ENCODE data around the gene FBXO34. TPM values are rescaled to one million over a fixed set of nuclear protein-coding genes. Genes with fewer than 3 reads are reported as not detected.
A peak's percentile ranks its signal among the peaks of the same experiment; 100 is the strongest.

Gene FBXO34
- polyA plus RNA-seq, 1 experiment: 30.9 TPM

DNA sequence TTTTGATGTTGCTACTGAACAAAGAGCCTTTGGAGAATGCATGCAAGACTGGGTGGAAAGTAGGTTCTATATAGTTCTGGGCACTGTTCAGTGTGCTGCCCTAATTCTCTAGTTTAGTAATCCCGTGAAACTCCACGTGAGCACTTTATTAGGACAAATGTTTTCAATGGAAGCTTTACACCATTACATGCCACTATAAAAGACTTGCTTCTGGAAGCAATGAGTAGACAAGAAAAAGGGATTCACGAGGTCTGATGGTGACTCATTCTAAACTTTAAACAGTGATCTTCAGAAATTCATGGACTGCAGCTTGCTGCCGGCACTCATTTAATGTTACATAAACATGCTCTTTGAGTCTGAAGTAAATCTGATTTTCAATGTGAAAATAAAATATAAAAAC lies 118.1 kb downstream of the FBXO34 start:
- no peak for TF ChIP-seq CTCF (IDR thresholded peaks at IDR 0.05; ENCODE audit: low read depth, low read length)
- Histone ChIP-seq H3K4me3 (ENCODE audit: low read depth, low read length) (no peak overlapping the region), H3K27ac (ENCODE audit: low read depth, low read length) (peak overlapping the region; percentile 91), H3K27me3 (ENCODE audit: control insufficient read depth, insufficient read depth, low read length) (no peaks in the 10 kb centered on the region), H3K9me3 (ENCODE audit: control insufficient read depth, insufficient read depth, low read length) (no peaks in the 10 kb centered on the region)
- ChIA-PET CTCF (interaction anchor here (0.9 to 1.5 kb wide), 3 partner anchors 35 to 131 kb away, joined by 3 to 4 read pairs (median 3); no protein-coding TSS in a partner anchor), POLR2A (interaction anchor here (0.9 kb wide), 1 partner anchor 55 kb away, joined by 3 read pairs; no protein-coding TSS in a partner anchor)
- peak; percentile 72 for DNase-seq (ENCODE audit: low read depth, low spot score)

- H3K4me3 ChIP-seq (ENCODE audit: low read depth, low read length): no peak overlapping the region
- H3K9me3 ChIP-seq (ENCODE audit: control insufficient read depth, insufficient read depth, low read length): no peaks in the 10 kb centered on the region
- CTCF ChIA-PET: interaction anchor here (1.0 to 1.9 kb wide), 3 partner anchors 128 to 187 kb away, joined by 3 to 6 read pairs (median 5); no protein-coding TSS in a partner anchor
- peak overlapping the region; percentile 63 for H3K27ac ChIP-seq (ENCODE audit: low read depth, low read length)
- H3K27me3 ChIP-seq (ENCODE audit: control insufficient read depth, insufficient read depth, low read length): no peaks in the 10 kb centered on the region
- POLR2A ChIA-PET: no interaction called here
- no peak for TF ChIP-seq CTCF (IDR thresholded peaks at IDR 0.05; ENCODE audit: low read depth, low read length)
- peak; percentile 90 for DNase-seq (ENCODE audit: low read depth, low spot score)
Measured at GRCh38 chr14:55398679-55399078, 127.5 kb downstream of the FBXO34 start.

GRCh38 chr14:55399183-55399582 lies 128.0 kb downstream of the FBXO34 start:
- POLR2A ChIA-PET: no interaction called here
- CTCF ChIA-PET: no interaction called here
- H3K9me3 ChIP-seq (ENCODE audit: control insufficient read depth, insufficient read depth, low read length): no peaks in the 10 kb centered on the region
- no peaks in the 10 kb centered on the region for H3K27me3 ChIP-seq (ENCODE audit: control insufficient read depth, insufficient read depth, low read length)
- no peak for DNase-seq (ENCODE audit: low read depth, low spot score)
- no peak for TF ChIP-seq CTCF (IDR thresholded peaks at IDR 0.05; ENCODE audit: low read depth, low read length)
- H3K27ac ChIP-seq (ENCODE audit: low read depth, low read length): no peak overlapping the region
- no peak overlapping the region for H3K4me3 ChIP-seq (ENCODE audit: low read depth, low read length)

DNA sequence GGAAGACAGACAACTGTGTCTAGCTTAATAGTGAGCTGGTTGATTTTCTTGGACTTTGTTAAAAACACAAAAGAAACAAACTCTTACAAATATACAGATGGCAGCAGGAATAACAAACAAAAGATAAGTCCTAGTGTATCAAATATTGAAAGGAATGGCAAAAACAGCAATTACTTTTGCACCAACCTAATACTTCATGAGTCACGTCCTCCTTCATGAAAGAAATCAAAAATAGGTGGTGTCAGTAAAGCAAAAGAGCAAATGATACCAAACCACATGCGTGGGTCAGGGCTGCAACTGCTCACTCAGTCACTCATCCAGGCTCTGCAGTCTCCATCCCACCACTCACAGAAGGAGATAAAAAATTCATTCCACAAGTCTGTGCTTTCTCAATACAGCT lies 128.6 kb downstream of the FBXO34 start:
- POLR2A ChIA-PET: no interaction called here
- CTCF ChIA-PET: no interaction called here
- no peak overlapping the region for H3K4me3 ChIP-seq (ENCODE audit: low read depth, low read length)
- no peaks in the 10 kb centered on the region for H3K27me3 ChIP-seq (ENCODE audit: control insufficient read depth, insufficient read depth, low read length)
- no peak overlapping the region for H3K27ac ChIP-seq (ENCODE audit: low read depth, low read length)
- TF ChIP-seq CTCF (IDR thresholded peaks at IDR 0.05; ENCODE audit: low read depth, low read length): no peak
- no peaks in the 10 kb centered on the region for H3K9me3 ChIP-seq (ENCODE audit: control insufficient read depth, insufficient read depth, low read length)
- DNase-seq (ENCODE audit: low read depth, low spot score): no peak

DNA sequence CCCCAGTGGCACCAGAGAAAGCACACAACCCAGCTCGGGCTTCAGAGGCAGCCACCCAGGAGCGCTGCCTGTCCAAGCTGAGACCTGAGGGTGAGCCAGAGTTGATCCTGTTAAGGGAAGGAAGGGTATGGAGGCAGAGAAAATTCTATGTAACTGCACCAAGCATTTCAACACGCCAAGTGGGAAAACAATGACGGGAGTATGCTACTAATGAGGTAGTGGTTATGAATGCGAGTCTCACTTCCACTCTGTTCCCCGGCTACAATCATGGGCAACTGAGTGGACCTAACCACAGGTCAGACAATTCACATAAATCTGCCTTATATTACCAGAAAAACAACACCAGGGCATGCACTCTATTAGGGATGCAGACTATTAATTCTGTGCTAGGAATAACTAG lies 130.5 kb downstream of the FBXO34 start:
- Histone ChIP-seq H3K4me3 (ENCODE audit: low read depth, low read length) (no peak overlapping the region), H3K27me3 (ENCODE audit: control insufficient read depth, insufficient read depth, low read length) (no peaks in the 10 kb centered on the region), H3K9me3 (ENCODE audit: control insufficient read depth, insufficient read depth, low read length) (no peaks in the 10 kb centered on the region), H3K27ac (ENCODE audit: low read depth, low read length) (no peak overlapping the region)
- DNase-seq (ENCODE audit: low read depth, low spot score): no peak
- ChIA-PET POLR2A (no interaction called here), CTCF (no interaction called here)
- TF ChIP-seq CTCF (IDR thresholded peaks at IDR 0.05; ENCODE audit: low read depth, low read length): no peak

Small RNAs within 50 kb of the gene (small RNA-seq; reads per million reads assigned to genes)
- not detected for gene AL356801.1 (ENCODE audit: insufficient read length, low read depth)

Other genes with a start within 250 kb of the FBXO34 start
- 4.2 and 6.7 TPM in 2 replicates for gene WDHD1, start 244.3 kb upstream of the FBXO34 start, polyA plus RNA-seq (2011; rRNA removed)
- 8.1 and 11.1 TPM in 2 replicates for gene SOCS4, start 244.2 kb upstream of the FBXO34 start, polyA plus RNA-seq (2011; rRNA removed)
- 65.3 and 86.7 TPM in 2 replicates for gene MAPK1IP1L, start 219.8 kb upstream of the FBXO34 start, polyA plus RNA-seq (2011; rRNA removed)
- gene LGALS3, start 142.2 kb upstream of the FBXO34 start, polyA plus RNA-seq (2011; rRNA removed): 303 and 383 TPM in 2 replicates
- gene DLGAP5, start 79.8 kb upstream of the FBXO34 start, polyA plus RNA-seq (2011; rRNA removed): 9.0 and 16.4 TPM in 2 replicates
- gene ATG14, start 140.4 kb downstream of the FBXO34 start, polyA plus RNA-seq (2011; rRNA removed): 12.2 and 14.9 TPM in 2 replicates
- gene TBPL2, start 169.2 kb downstream of the FBXO34 start, polyA plus RNA-seq (2011; rRNA removed): not detected in 2 replicates